Measurements from ENCODE around the gene CCDC93.

CCDC93 gene

DNA sequence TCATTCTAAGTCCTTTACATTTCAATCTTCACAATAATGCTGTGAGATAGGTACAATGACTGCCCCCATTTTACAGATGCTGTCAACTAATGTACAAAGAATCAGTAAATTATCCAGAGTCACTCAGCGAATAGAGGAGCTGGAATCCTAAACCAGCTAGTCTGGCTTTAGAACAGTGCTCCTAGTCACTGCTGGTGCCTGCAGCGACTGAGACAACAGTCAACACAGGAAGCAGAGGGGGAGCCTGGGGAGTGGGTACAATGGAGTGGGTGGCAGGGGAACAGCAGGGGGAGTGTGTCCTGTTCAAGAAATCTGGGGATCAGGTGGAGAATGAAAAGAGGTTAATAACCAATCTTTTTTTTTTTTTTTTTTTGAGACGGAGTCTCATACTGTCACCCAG is 37.3 kb downstream of the CCDC93 start:
- H3K4me3 ChIP-seq (ENCODE audit: low read depth, low read length) = no peak overlapping the region
- TF ChIP-seq, protein P1, sequence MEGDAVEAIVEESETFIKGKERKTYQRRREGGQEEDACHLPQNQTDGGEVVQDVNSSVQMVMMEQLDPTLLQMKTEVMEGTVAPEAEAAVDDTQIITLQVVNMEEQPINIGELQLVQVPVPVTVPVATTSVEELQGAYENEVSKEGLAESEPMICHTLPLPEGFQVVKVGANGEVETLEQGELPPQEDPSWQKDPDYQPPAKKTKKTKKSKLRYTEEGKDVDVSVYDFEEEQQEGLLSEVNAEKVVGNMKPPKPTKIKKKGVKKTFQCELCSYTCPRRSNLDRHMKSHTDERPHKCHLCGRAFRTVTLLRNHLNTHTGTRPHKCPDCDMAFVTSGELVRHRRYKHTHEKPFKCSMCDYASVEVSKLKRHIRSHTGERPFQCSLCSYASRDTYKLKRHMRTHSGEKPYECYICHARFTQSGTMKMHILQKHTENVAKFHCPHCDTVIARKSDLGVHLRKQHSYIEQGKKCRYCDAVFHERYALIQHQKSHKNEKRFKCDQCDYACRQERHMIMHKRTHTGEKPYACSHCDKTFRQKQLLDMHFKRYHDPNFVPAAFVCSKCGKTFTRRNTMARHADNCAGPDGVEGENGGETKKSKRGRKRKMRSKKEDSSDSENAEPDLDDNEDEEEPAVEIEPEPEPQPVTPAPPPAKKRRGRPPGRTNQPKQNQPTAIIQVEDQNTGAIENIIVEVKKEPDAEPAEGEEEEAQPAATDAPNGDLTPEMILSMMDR (IDR thresholded peaks at IDR 0.05; ENCODE audit: insufficient read depth, low read depth, low read length, missing control alignments) = no peak
- DNase-seq (ENCODE audit: low read depth) = no peak

DNA sequence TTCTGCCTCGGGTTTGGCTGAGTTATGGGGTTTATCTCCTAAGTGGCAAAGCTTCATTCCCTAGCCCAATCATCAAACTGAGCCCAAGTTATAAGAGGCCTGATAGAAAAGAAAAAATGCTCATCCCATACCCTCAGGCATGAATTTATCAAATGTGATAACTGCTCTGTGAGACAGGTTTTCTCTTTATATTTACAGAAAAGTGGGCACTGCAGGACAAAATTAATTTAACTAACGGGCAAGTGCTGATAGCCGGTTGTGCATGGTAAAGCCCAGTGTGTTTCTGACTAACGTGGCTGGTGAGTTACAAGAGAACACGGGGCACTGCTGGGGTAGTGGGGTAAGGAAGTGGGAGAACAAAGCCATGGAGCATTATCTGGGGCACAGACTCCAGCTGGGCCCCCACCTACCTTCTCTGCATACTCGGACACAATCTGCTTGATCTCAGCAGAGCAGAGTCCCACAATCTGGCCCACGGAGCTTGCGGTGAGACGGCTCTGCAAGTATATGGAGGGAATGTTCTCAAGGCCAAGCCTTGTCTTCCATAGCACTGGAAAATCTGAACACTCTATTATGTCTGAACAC is 40.3 kb downstream of the CCDC93 start:
- no peak for DNase-seq (ENCODE audit: low read depth)
- TF ChIP-seq, protein P1 (IDR thresholded peaks at IDR 0.05; ENCODE audit: insufficient read depth, low read depth, low read length, missing control alignments) = no peak
- no peak overlapping the region for H3K4me3 ChIP-seq (ENCODE audit: low read depth, low read length)

DNA sequence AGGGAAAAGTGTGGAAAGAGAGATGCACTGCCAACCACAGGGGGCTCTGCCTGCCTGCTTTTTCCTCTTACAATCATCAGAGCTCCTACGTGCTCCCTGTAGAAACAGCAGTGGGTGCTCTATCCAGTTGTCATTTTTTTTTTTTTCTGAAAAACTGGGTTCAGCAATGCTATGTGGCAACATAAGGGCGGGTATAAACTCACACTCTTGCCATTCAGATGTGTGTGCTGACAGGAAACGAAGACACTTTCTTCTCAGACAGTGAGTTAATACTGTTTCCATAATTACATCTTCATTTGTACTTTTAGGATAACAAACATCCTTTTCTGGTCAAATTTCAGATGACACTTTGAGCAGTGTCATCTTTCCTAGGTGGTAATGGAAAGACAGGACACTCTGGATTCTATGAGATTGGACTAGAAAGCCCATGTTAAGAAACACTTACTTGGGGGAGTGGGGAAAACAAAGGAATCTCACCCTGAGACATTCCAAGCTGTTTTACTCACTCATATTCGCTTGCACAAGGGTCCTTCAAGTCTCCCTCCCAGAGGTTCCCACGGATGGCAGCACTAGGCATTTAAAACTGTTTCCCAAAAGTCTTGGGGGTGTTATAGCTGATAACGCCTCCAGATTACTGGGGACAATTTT is 41.3 kb downstream of the CCDC93 start:
- no peak overlapping the region for H3K4me3 ChIP-seq (ENCODE audit: low read depth, low read length)
- TF ChIP-seq, protein P1 (IDR thresholded peaks at IDR 0.05; ENCODE audit: insufficient read depth, low read depth, low read length, missing control alignments) = no peak
- DNase-seq (ENCODE audit: low read depth) = no peak

DNA sequence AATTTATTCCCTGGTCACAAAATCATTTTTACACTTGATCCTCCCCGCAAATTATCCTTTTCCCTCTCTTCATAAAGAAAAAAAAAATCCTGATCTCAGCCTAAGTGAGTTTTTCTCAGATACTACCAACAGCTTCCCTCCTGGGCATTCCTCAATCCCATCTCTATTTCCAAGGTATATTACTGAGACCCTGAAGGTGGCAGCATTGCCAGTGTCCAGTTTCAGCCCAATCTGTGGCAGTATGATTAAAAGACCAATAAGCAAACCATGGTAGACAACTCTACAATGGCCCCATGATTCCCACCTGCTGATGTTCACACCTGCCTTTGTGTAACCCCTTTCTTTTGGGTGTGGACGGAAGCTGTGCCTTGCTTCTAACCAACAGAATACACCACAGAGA is 45.1 kb downstream of the CCDC93 start:
- no peak overlapping the region for H3K4me3 ChIP-seq (ENCODE audit: low read depth, low read length)
- DNase-seq (ENCODE audit: low read depth) = no peak
- TF ChIP-seq, protein P1 (IDR thresholded peaks at IDR 0.05; ENCODE audit: insufficient read depth, low read depth, low read length, missing control alignments) = no peak

GRCh38 chr2:117967977-117968718 is 45.7 kb downstream of the CCDC93 start:
- TF ChIP-seq, protein P1 (IDR thresholded peaks at IDR 0.05; ENCODE audit: insufficient read depth, low read depth, low read length, missing control alignments) = no peak
- DNase-seq (ENCODE audit: low read depth) = no peak
- H3K4me3 ChIP-seq (ENCODE audit: low read depth, low read length) = no peak overlapping the region

DNA sequence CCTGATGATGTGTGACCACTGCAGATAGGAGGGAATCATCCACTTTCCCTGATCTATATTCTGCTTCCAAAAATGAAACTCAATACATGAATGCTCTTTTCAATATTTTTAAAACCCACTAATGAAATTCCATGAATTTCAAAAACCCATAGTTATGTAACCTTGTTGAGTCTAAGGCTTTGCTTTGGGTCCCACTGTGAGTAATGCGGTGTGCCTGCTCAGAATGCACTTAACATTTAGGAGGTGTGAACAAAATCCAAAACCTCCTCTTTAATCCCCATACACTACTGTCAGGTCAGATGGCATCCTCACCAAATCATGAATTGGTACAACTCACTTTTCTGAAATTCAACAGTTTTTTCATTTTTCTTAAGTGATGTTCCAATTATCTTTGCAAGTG is 50.4 kb downstream of the CCDC93 start:
- no peak for DNase-seq (ENCODE audit: low read depth)
- TF ChIP-seq, protein P1 (IDR thresholded peaks at IDR 0.05; ENCODE audit: insufficient read depth, low read depth, low read length, missing control alignments) = no peak
- H3K4me3 ChIP-seq (ENCODE audit: low read depth, low read length) = no peak overlapping the region
